ENCODE measurements around the gene CTTNBP2. TPM values are rescaled to one million over a fixed set of nuclear protein-coding genes. Genes with fewer than 3 reads are reported as not detected.

The CTTNBP2 gene
- total RNA-seq, 1 donor from 2014 or later: 25.5 TPM

DNA sequence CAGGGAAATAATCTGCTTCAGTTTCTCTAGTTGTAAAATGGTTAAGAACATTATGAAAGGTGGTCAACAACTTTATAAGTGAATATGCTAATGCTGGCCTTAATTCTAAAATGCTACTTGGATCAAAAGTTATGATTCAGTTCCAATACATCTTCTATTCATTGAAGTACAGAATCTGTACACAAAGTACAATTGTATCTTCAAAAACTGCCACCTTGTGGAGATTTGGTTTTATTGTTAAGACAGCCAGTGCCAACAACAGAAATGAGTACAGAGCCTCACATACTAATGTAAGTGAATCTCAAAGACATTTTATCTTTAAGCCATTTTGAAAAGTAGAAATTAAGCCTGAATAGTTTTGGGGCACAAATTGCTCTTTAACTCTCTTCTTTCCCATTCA is 199.4 kb downstream of the CTTNBP2 start:
- TF ChIP-seq EZH2 (IDR thresholded peaks at IDR 0.05) (no peak), CTCF (IDR thresholded peaks at IDR 0.05) (peak; percentile 54), EZH2phosphoT487 (IDR thresholded peaks at IDR 0.05) (no peak)

GRCh38 chr7:117673367-117673766 is 199.9 kb downstream of the CTTNBP2 start:
- peak; percentile 82 for DNase-seq (ENCODE audit: low spot score)
- H3K9me3 ChIP-seq (ENCODE audit: low read depth): no peaks in the 10 kb centered on the region
- H3K9ac ChIP-seq: no peak overlapping the region
- no peak overlapping the region for H3K27ac ChIP-seq
- peak overlapping the region; percentile 66 for H2AFZ ChIP-seq (replicated peaks)
- H3K36me3 ChIP-seq: no peaks in the 10 kb centered on the region
- H3K4me1 Mint-ChIP-seq: peaks cover 31% of the 10 kb centered on the region
- peak overlapping the region; percentile 44 for H3K4me3 Mint-ChIP-seq
- peaks cover 5% of the 10 kb centered on the region for H4K20me1 ChIP-seq (ENCODE audit: low read depth)
- H3K27me3 Mint-ChIP-seq (ENCODE audit: insufficient read depth, low read depth): peaks cover 2% of the 10 kb centered on the region
- H3K4me3 ChIP-seq: peak overlapping the region; percentile 28
- H3K4me2 ChIP-seq: peak overlapping the region; percentile 67
- no peaks in the 10 kb centered on the region for H3K79me2 ChIP-seq (ENCODE audit: low read depth)
- TF ChIP-seq CTCF (IDR thresholded peaks at IDR 0.05) (no peak), EZH2phosphoT487 (IDR thresholded peaks at IDR 0.05) (no peak), EZH2 (IDR thresholded peaks at IDR 0.05) (no peak)
- no peaks in the 10 kb centered on the region for H3K27me3 ChIP-seq
- H3K36me3 Mint-ChIP-seq: no peaks in the 10 kb centered on the region
- H3K9me3 Mint-ChIP-seq: no peaks in the 10 kb centered on the region
- peak overlapping the region; percentile 11 for H3K27ac Mint-ChIP-seq
- peaks cover 12% of the 10 kb centered on the region for H3F3A ChIP-seq (ENCODE audit: low read depth)
- H3K4me1 ChIP-seq: peaks cover 20% of the 10 kb centered on the region

More for the DNA sequence above, 199.4 kb downstream of the CTTNBP2 start:
- no peak for DNase-seq (ENCODE audit: low spot score)
- H3K36me3 Mint-ChIP-seq: no peaks in the 10 kb centered on the region
- no peak overlapping the region for H3K4me3 Mint-ChIP-seq
- Histone ChIP-seq H3K27me3 (no peaks in the 10 kb centered on the region), H4K20me1 (ENCODE audit: low read depth) (peaks cover 5% of the 10 kb centered on the region), H3K4me2 (peak overlapping the region; percentile 67), H3K79me2 (ENCODE audit: low read depth) (no peaks in the 10 kb centered on the region), H3K4me1 (peaks cover 20% of the 10 kb centered on the region), H2AFZ (replicated peaks) (no peak overlapping the region), H3K36me3 (no peaks in the 10 kb centered on the region), H3K27ac (no peak overlapping the region), H3K9ac (no peak overlapping the region), H3K9me3 (ENCODE audit: low read depth) (no peaks in the 10 kb centered on the region), H3F3A (ENCODE audit: low read depth) (peaks cover 12% of the 10 kb centered on the region), H3K4me3 (peak overlapping the region; percentile 28)
- peaks cover 2% of the 10 kb centered on the region for H3K27me3 Mint-ChIP-seq (ENCODE audit: insufficient read depth, low read depth)
- no peak overlapping the region for H3K27ac Mint-ChIP-seq
- H3K9me3 Mint-ChIP-seq: no peaks in the 10 kb centered on the region
- peaks cover 31% of the 10 kb centered on the region for H3K4me1 Mint-ChIP-seq

- Histone ChIP-seq H3K27me3 (no peaks in the 10 kb centered on the region), H3K9ac (no peak overlapping the region), H3K36me3 (no peaks in the 10 kb centered on the region), H3K4me2 (peak overlapping the region; percentile 67), H3K9me3 (ENCODE audit: low read depth) (no peaks in the 10 kb centered on the region), H3K27ac (no peak overlapping the region), H3K79me2 (ENCODE audit: low read depth) (no peaks in the 10 kb centered on the region), H3K4me1 (peaks cover 20% of the 10 kb centered on the region), H4K20me1 (ENCODE audit: low read depth) (peaks cover 5% of the 10 kb centered on the region), H3K4me3 (no peak overlapping the region), H2AFZ (replicated peaks) (no peak overlapping the region), H3F3A (ENCODE audit: low read depth) (peaks cover 12% of the 10 kb centered on the region)
- Mint-ChIP-seq H3K27ac (no peak overlapping the region), H3K9me3 (no peaks in the 10 kb centered on the region), H3K27me3 (ENCODE audit: insufficient read depth, low read depth) (peaks cover 2% of the 10 kb centered on the region), H3K4me3 (no peak overlapping the region), H3K36me3 (no peaks in the 10 kb centered on the region), H3K4me1 (peaks cover 31% of the 10 kb centered on the region)
- TF ChIP-seq EZH2phosphoT487 (IDR thresholded peaks at IDR 0.05): no peak
- TF ChIP-seq EZH2 (IDR thresholded peaks at IDR 0.05): no peak
- TF ChIP-seq CTCF (IDR thresholded peaks at IDR 0.05): no peak
- no peak for DNase-seq (ENCODE audit: low spot score)
Observed at GRCh38 chr7:117672453-117672852, 200.8 kb downstream of the CTTNBP2 start.
